GM21576 (cell line): ENCODE data around the gene RBSN.

ENCODE experiments used
- ATAC-seq: cut with Tn5 transposase; IDR thresholded peaks from one replicate; pipeline ENCODE4 v1.9.1; 2021; ENCODE audit warnings: mild to moderate bottlenecking, moderate library complexity; ENCODE audit not compliant: unreplicated experiment

RBSN gene

GRCh38 chr3:15023249-15023648 is 75.7 kb downstream of the RBSN start:
- no peak for ATAC-seq
